ENCODE data around the gene RFT1. TPM values are rescaled to one million over a fixed set of nuclear protein-coding genes. Genes with fewer than 3 reads are reported as not detected.

RFT1 gene
- total RNA-seq, 1 donor from 2014 or later: 19.2 TPM

DNA sequence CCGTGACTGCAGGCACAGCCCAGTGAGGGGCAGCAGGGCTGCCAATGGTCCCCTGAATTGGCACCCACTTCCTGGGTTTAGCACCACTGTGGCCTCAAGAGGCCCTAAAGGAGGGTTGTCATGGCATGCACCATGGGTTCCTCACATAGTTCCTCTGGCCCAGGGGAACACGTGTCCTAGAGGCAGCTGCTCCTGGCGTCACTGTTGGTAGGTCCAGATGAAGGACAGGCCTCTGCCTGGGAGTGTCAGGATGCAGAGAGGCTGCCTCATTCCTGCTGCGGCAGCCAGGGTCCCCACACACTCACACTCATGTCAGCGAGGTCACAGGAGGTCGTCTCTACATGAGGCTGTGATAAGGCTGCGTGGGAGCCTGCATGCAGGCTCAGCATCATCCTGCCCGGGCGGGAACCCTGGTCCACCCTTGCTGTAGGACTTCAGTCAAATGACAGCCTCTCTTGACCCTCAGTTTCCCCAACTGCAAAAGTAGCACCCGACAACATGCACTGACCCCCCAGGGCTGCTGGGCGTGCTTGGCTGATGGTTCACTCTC is 58.3 kb downstream of the RFT1 start:
- FAIRE-seq (no peak), DNase-seq (ENCODE audit: low read depth) (no peak)
- Histone ChIP-seq H3K9me3 (ENCODE audit: insufficient read depth, low read depth, low read length) (no peaks in the 10 kb centered on the region), H3K79me2 (ENCODE audit: insufficient read depth, low read length) (no peaks in the 10 kb centered on the region), H3K4me3 (ENCODE audit: insufficient read depth, low read depth, low read length) (no peak overlapping the region), H3K4me1 (ENCODE audit: insufficient read depth, low read length) (peaks cover 9% of the 10 kb centered on the region), H4K20me1 (ENCODE audit: insufficient read depth, low read length) (no peaks in the 10 kb centered on the region), H3K9ac (ENCODE audit: low read length) (no peak overlapping the region), H3K27me3 (ENCODE audit: insufficient read depth, low read length) (no peaks in the 10 kb centered on the region), H3K27ac (ENCODE audit: low read depth, low read length) (no peak overlapping the region), H2AFZ (ENCODE audit: low read depth, low read length) (peak overlapping the region; percentile 75), H3K36me3 (ENCODE audit: insufficient read depth, low read length) (no peaks in the 10 kb centered on the region), H3K4me2 (ENCODE audit: low read length) (peak overlapping the region; percentile 86)
- Mint-ChIP-seq H3K36me3 (ENCODE audit: low read depth, unreplicated experiment) (no peaks in the 10 kb centered on the region), H3K4me3 (ENCODE audit: unreplicated experiment) (peak overlapping the region; percentile 45), H3K9me3 (ENCODE audit: unreplicated experiment) (no peaks in the 10 kb centered on the region), H3K4me1 (ENCODE audit: low read depth, unreplicated experiment) (peaks cover 4% of the 10 kb centered on the region), H3K27me3 (ENCODE audit: low read depth, unreplicated experiment) (peaks cover 40% of the 10 kb centered on the region), H3K27ac (ENCODE audit: unreplicated experiment) (no peak overlapping the region)
- TF ChIP-seq, protein P1, sequence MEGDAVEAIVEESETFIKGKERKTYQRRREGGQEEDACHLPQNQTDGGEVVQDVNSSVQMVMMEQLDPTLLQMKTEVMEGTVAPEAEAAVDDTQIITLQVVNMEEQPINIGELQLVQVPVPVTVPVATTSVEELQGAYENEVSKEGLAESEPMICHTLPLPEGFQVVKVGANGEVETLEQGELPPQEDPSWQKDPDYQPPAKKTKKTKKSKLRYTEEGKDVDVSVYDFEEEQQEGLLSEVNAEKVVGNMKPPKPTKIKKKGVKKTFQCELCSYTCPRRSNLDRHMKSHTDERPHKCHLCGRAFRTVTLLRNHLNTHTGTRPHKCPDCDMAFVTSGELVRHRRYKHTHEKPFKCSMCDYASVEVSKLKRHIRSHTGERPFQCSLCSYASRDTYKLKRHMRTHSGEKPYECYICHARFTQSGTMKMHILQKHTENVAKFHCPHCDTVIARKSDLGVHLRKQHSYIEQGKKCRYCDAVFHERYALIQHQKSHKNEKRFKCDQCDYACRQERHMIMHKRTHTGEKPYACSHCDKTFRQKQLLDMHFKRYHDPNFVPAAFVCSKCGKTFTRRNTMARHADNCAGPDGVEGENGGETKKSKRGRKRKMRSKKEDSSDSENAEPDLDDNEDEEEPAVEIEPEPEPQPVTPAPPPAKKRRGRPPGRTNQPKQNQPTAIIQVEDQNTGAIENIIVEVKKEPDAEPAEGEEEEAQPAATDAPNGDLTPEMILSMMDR (IDR thresholded peaks at IDR 0.05; ENCODE audit: insufficient read depth, low read depth, low read length): no peak
- no peak for TF ChIP-seq EZH2 (IDR thresholded peaks at IDR 0.05; ENCODE audit: insufficient read depth, low read length)

DNA sequence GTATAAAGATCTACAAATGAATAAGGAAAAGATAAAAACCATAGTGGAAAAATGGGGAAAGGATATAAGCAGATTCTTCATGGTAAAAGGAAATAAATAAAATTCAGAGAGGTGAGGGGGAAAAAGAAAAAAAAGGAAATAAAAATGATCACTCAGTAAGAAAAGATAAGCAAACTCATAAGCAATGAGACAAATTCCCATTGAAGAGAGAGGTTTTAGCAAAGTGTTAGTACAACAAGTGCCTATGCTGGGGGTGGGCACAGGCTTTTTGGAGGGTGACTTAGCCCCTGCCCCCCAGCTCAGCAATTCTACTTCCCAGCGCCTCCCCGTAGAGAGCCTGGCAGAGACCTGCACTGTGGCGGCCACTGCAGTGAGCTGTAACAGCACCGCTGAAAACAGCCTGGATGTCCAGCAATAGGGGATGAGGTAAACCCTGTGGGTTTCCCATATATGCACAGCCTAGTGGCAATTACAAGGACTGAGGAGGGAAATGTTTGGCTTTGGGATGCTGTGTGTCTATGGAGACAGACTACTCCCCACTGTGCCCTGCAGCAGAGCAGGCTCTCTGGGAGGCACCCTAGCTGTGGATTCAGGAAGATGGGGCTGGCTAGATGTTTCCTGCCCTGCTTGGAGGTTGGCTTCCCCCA is 60.7 kb downstream of the RFT1 start:
- DNase-seq (ENCODE audit: low read depth) (no peak), FAIRE-seq (no peak)
- Mint-ChIP-seq H3K27me3 (ENCODE audit: low read depth, unreplicated experiment) (peaks cover 30% of the 10 kb centered on the region), H3K27ac (ENCODE audit: unreplicated experiment) (no peak overlapping the region), H3K36me3 (ENCODE audit: low read depth, unreplicated experiment) (no peaks in the 10 kb centered on the region), H3K4me3 (ENCODE audit: unreplicated experiment) (no peak overlapping the region), H3K4me1 (ENCODE audit: low read depth, unreplicated experiment) (peaks cover 4% of the 10 kb centered on the region), H3K9me3 (ENCODE audit: unreplicated experiment) (no peaks in the 10 kb centered on the region)
- Histone ChIP-seq H3K4me3 (ENCODE audit: insufficient read depth, low read depth, low read length) (no peak overlapping the region), H3K9ac (ENCODE audit: low read length) (no peak overlapping the region), H3K36me3 (ENCODE audit: insufficient read depth, low read length) (no peaks in the 10 kb centered on the region), H3K79me2 (ENCODE audit: insufficient read depth, low read length) (no peaks in the 10 kb centered on the region), H3K4me1 (ENCODE audit: insufficient read depth, low read length) (peaks cover 9% of the 10 kb centered on the region), H3K27ac (ENCODE audit: low read depth, low read length) (no peak overlapping the region), H3K9me3 (ENCODE audit: insufficient read depth, low read depth, low read length) (no peaks in the 10 kb centered on the region), H4K20me1 (ENCODE audit: insufficient read depth, low read length) (no peaks in the 10 kb centered on the region), H3K4me2 (ENCODE audit: low read length) (no peak overlapping the region), H2AFZ (ENCODE audit: low read depth, low read length) (no peak overlapping the region), H3K27me3 (ENCODE audit: insufficient read depth, low read length) (no peaks in the 10 kb centered on the region)
- no peak for TF ChIP-seq EZH2 (IDR thresholded peaks at IDR 0.05; ENCODE audit: insufficient read depth, low read length)
- TF ChIP-seq, protein P1 (IDR thresholded peaks at IDR 0.05; ENCODE audit: insufficient read depth, low read depth, low read length): no peak

DNA sequence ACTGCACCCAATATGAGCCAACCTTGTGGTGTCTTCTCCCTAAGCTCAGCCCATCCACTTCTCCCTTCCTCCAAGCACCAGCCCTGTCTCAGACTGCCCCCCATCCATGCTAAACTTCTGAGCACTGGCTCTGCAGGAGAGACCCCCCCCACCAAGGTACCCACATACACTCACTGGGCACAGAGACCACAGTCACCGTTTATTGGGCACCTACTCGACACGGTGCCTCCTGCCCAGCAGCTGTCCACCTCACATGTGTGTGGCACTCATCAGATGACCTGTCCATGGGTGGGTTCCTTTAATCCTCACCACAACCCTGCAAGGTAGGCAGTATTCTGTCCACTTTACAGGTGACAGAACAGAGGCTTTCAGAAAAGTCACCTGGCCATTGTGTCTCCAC is 62.1 kb downstream of the RFT1 start:
- no peak overlapping the region for H2AFZ ChIP-seq (ENCODE audit: low read depth, low read length)
- DNase-seq (ENCODE audit: low read depth) (no peak), FAIRE-seq (no peak)
- no peak overlapping the region for H3K4me3 Mint-ChIP-seq (ENCODE audit: unreplicated experiment)
- no peaks in the 10 kb centered on the region for H3K79me2 ChIP-seq (ENCODE audit: insufficient read depth, low read length)
- peaks cover 26% of the 10 kb centered on the region for H3K27me3 Mint-ChIP-seq (ENCODE audit: low read depth, unreplicated experiment)
- peaks cover 4% of the 10 kb centered on the region for H3K4me1 Mint-ChIP-seq (ENCODE audit: low read depth, unreplicated experiment)
- H3K4me2 ChIP-seq (ENCODE audit: low read length): no peak overlapping the region
- H3K4me3 ChIP-seq (ENCODE audit: insufficient read depth, low read depth, low read length): no peak overlapping the region
- H3K27ac Mint-ChIP-seq (ENCODE audit: unreplicated experiment): no peak overlapping the region
- no peaks in the 10 kb centered on the region for H4K20me1 ChIP-seq (ENCODE audit: insufficient read depth, low read length)
- no peaks in the 10 kb centered on the region for H3K27me3 ChIP-seq (ENCODE audit: insufficient read depth, low read length)
- no peak overlapping the region for H3K27ac ChIP-seq (ENCODE audit: low read depth, low read length)
- H3K36me3 Mint-ChIP-seq (ENCODE audit: low read depth, unreplicated experiment): no peaks in the 10 kb centered on the region
- no peaks in the 10 kb centered on the region for H3K9me3 ChIP-seq (ENCODE audit: insufficient read depth, low read depth, low read length)
- no peaks in the 10 kb centered on the region for H3K36me3 ChIP-seq (ENCODE audit: insufficient read depth, low read length)
- peaks cover 9% of the 10 kb centered on the region for H3K4me1 ChIP-seq (ENCODE audit: insufficient read depth, low read length)
- H3K9ac ChIP-seq (ENCODE audit: low read length): no peak overlapping the region
- no peak for TF ChIP-seq EZH2 (IDR thresholded peaks at IDR 0.05; ENCODE audit: insufficient read depth, low read length)
- TF ChIP-seq, protein P1 (IDR thresholded peaks at IDR 0.05; ENCODE audit: insufficient read depth, low read depth, low read length): no peak
- no peaks in the 10 kb centered on the region for H3K9me3 Mint-ChIP-seq (ENCODE audit: unreplicated experiment)
